NCI-H748 treated with DMSO at 0.1 percent for 48 hours (cell line): ENCODE measurements around the gene LATS2.

ENCODE experiments used
- DNase-seq: peaks from one replicate; lab custom pipeline; 2025; lab: John Stamatoyannopoulos, UW

Gene LATS2

DNA sequence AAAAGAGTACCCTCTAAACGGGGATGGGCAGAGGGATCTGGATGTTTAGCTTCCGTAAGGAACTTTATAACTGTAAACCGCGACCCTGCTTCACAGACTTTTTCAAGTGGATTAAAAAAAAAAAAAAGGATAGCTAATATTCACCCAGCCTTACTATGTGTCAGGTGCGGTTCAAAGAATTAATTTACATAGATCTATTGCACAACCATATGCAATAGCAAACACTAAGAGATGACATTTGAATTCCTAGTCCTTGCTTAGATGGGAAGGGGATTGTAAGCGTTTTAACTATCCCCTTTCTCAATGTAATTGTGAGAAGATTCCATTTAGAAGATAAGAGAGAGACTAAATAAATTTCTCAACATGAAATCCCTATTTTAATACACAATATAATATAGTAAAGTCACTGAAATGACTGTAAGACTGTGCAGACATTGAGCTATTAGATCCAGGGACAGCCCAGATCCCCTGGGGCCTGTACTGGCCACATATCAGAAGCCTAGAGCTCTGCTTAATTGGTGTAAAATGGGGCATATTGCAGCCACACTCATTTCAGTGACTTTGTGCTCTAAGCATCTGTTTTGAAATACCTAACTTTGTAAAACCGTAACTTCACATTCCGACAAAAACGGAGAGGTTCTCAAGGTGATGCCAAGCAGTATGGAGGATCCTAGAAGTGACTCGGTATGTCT lies 13.6 kb downstream of the LATS2 start:
- DNase-seq: no peak

DNA sequence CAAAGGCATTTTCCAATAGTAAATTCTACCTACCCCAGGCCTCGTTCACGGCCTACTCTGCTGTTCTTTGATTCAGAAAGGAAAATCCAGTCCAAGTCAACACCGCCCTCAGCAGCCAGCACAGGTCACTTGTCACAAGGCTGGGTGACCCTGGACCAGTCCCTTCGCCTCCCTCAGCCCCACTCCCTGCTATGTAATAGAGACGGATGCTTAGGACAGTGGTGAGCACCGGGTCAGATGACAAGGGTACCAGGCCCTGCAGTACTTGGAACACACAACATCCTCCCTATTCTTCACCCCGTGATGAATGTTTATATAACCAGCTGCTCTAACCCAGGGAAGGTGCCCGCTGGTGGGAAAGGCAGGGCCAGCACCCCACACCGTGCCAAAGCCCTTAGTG lies 14.3 kb downstream of the LATS2 start:
- DNase-seq: no peak

DNA sequence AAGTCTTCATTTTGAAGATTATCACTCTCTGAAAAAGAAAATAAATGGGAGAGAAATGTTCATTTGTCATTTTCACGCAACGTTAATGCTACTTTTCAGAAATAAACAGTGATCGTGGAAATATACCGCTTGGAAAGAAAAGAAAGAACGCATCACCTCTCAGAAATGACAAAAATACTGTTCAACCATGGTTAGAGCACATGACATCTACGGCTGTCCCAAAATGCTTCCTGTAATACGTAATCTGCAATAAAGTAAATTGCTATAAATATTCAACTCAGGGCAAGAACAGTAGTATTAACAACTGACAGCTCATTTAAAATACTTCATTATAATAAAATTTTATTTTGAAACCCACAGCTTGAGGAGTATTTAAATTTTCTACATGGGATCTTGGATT lies 15.2 kb downstream of the LATS2 start:
- DNase-seq: no peak

DNA sequence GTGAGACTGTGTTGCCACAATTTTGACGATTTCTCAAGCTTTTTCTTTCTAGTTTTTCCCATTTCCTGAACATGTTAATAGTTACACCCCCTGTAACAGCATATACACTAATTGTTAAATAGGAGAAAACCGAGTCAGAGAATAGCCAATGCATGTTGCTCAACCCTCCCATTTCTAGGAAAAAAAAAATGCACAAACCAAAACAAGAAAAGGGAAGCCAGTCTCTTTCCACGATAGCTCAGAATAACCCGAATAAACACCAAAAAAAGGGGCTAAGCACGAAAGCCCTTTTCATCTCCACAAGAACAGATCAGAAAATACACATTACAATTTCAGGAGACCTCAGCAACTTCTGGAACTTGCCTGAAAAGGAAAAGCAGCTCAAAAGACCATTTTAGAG lies 16.3 kb downstream of the LATS2 start:
- no peak for DNase-seq

DNA sequence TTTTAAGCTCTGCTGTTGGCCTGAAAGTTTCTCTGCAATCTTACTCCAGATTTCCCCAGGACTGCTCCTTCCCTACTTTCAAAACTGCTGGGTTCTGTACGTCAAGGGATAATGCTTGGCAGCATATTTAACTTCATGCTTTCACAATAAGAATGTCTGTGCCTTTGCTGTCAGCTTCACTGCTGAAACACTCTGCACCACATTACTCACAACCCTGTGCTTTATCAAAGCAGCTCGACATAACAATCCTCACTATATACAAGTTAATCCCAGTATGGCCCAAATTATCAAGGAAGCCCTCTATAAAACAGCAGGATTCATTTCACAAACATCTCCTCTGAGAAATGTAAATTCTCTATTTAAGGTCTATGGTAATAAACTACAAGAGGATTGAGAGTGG lies 17.5 kb downstream of the LATS2 start:
- DNase-seq: no peak

DNA sequence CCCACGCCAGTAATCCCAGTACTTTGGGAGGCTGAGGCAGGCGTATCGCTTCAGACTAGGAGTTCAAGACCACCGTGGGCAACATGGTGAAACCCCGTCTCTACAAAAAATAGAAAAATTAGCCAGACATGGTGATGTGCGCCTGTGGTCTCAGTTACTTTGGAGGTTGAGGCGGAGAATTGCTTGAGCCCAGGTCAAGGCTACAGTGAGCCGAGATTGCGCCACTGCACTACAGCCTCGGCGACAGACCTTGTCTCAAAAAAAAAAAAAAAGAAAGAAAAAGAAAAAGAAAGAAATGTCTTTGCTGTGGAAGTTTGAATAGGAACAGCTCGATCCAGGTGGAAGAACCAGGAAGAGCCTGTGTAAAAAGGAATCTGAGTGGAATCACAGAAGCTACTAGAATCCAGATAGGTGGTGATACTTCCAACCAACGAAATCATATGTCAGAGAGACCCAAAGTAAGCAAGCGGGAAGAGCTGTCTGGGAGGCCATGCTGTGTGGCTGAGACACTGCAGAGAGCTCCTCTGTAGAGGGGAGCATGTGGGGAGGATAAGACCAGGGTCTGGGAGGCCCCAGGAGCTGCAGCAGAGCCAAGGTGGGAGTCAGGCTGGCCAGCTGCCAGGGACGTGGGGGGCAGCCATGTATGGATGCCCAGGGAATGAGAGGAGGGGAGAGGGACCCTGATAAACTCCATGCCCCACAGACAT lies 21.1 kb downstream of the LATS2 start:
- no peak for DNase-seq

DNA sequence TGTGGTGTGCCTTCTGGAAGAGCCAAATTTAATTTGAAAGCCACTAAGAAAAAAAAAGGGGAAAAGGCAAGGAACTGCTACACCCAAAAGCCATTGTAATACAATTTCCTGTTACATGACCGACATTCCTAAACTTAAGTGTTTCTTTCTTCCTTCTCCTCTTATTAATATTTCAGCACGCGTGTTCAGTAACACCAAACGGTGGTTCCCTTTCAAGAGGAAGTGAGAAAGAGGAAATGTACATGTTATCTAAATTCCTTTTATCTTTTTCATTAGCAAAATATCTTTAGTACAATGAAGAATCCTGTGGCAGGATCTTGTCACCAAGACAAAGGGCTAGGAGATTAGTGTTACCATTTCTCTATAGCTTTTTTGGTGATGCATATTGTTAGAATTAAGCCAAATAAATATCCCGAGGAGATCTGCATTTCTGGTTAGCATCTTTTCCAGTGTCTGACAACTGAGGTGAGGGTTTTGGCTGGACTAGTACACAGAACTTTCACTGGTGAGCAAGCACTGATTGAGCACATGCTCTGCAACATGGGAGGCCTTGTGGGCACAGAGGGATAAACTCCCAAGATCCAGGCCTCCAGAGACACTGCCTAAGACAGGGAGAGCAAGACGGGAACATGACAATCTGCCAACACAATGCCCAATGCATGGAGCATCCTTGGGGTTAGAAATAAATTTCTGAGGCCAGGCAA lies 22.1 kb downstream of the LATS2 start:
- DNase-seq: no peak

DNA sequence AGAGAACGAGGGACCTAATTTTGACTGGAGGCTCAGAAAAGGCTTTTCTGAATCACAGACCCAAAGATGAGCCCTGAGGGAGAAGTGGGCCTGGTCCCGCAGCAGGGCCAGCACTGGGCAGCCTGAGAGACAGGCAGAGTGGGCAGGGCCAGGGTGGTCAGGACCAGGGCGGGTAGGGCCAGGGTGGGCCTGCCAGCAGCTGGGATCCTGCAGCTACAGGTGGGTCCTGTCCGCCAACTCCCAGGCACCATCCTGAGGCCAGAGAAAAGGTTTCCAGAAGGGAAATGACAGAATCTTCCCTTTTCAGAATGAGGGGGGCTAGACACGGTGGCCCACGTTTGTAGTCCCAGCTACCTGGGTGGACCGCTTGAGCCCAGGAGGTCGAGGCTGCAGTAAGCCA lies 23.7 kb downstream of the LATS2 start:
- DNase-seq: no peak

DNA sequence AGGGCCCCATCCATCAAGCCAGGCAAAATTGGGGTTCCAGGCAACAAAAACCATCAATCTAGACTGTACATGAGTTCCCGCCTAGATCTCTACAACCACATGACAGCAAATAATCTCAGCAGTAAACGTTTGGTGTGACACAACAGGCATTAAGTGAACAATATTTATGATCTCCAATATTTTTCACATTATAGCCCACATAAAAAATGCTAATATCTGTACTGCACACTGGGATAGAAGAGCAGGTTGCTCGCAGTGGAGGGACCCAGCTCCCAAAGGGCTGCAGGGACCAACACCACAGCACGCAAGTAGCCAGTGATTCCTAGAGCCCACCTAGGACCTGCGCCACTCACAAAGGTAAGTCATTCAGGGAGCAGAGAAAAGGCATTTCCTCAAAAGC lies 25.9 kb downstream of the LATS2 start:
- no peak for DNase-seq

DNA sequence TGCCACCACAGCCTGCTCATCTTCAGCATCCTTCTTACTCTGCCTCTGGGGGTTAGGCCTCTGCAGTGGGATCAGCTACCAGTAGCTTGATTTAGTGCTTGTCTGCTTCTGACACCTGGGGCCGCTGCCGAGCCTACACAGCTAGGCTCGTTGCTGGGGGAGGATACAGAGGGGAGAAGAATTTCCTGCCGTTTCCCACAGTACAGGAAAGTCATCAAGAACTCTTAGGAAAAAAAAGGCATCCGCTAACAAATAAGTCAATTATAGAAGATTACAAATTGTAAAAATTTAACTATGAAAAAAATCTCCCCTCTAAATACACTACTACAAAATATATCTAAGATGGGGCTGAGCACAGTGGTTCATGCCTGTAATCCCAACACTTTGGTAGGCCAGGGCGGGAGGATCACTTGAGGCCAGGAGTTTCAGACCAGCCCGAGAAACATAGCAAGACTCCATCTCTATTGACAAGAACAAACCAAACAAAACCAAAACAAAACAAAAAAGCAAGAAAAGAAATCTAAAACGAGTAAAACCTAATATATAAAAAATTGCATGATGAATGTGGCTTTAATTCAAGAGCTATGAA lies 26.7 kb downstream of the LATS2 start:
- DNase-seq: no peak

DNA sequence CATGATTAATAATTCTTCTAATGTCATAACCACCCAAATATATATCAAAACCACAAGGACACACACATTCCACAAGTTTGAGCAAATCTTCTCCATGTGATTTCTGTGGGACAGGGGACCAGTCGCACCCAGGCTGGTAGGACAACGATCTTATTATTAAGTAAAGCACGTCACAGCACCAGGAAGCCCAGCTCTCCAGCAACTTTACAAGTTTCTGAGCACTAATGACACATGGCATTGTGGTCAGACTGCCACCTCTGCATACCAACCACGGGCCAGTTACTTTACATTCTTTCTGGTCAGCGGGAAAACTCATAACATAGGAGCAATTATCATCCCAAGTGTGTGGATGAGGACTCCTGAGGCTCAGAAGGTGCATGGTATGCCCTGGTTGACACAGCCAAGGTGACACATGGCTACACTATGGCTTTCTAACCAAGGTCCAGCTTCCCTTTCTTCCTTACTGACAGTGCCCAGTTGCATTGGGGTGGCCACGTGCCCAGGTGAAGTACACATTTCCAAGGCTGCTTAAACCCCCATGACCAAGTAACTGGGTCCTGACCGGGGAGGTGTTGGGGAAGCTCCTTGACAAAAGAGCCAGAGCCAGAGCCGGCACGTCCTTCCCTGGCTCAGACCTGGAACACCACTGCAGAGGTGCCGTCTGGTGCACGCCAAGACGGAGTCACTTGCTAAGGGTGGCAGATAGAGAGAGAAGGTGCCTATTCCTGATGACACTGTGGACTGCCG lies 27.4 kb downstream of the LATS2 start:
- no peak for DNase-seq

DNA sequence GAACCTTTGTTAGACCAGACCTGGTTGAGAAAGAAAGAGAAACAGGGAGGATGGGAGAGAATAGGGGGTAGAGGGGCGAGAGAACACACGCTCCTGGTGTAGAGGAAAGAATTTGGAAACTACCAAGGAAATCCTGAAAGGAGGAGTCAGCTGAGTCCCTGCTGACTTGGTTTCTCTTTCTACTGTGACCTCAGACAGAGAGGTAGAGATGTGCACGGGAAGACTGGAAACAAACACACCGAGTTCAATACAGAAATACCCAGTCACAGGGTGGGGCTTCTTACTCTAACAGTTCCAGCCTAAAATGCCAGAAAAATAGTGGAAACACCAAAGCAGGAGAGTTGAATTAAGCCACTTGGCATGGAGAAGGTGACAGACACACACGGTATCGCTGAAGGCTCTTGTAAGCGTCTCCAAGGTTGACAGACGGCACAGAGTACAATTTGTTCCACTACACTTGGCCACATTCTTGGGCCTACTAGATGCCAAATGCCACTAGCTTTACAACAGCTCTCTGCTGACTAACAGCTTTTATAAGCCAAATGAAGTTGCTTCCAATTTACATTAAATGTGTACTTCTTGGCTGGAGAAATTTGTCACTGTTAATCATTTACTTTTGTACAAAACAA lies 28.1 kb downstream of the LATS2 start:
- no peak for DNase-seq

DNA sequence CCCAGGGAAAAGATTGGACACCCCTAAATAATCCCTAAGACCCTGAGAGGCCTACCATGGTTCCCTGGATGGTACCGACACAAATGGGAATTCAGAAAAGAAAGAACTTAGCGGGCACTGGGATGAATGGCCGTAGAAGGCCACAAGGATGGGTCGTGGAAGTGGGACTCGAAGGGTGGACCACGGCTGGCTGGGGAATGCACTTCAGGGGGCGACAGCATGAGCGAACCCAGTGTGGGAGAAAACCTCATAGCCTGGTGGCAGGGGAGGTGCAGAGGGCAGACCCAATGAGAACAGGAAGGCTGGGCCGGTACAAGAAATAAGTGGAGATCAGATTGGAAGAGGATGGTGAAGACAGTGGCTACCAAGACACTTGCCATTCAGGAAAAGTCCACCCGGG lies 28.7 kb downstream of the LATS2 start:
- no peak for DNase-seq

DNA sequence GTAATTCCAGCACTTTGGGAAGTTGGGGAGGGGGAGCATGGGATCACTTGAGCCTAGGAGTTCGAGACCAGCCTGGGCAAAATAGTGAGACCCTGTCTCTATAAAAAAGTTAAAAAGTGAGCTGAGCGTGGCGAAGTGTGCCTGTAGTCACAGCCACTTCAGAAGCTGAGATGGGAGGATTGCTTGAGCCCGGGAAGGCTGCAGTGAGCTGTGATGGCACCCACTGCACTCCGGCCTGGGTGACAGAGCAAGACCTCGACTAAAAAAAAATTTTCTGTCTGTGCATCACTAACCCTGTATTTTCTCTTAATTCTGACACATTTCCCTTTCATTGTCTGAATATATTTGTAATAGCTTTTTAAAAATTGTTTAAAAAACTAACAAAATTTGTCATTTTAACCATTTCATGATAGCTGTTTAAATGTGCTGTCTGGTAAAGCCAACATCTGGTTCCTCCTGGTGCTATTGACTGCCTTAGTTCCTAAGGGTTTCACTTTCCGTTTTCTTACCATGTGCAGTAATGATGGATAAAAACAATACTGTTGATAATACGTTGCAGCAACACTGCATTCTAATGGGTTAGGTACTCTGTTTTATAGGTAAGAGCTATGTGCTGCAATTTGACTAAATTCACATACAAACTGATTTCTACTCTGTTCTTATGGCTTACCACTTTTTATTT lies 29.7 kb downstream of the LATS2 start:
- no peak for DNase-seq

DNA sequence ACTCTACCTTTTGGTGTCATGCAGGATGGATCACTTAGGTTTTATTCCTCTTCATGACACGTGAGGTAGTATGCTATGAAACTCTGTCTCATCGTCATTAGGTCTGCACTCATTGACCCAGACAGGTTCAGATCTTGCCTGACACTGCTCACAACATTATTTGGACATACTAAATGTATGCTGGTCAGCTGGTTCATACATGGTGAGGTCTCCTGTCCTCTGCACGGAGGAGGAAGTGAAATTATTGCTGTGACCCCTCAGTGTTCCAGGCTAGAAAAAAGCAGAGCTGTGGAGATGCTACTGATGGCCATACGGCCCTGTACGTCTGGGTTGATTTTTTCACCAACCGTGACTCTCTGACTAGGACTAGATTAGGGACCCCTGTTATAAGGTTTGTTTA lies 35.8 kb downstream of the LATS2 start:
- DNase-seq: no peak

DNA sequence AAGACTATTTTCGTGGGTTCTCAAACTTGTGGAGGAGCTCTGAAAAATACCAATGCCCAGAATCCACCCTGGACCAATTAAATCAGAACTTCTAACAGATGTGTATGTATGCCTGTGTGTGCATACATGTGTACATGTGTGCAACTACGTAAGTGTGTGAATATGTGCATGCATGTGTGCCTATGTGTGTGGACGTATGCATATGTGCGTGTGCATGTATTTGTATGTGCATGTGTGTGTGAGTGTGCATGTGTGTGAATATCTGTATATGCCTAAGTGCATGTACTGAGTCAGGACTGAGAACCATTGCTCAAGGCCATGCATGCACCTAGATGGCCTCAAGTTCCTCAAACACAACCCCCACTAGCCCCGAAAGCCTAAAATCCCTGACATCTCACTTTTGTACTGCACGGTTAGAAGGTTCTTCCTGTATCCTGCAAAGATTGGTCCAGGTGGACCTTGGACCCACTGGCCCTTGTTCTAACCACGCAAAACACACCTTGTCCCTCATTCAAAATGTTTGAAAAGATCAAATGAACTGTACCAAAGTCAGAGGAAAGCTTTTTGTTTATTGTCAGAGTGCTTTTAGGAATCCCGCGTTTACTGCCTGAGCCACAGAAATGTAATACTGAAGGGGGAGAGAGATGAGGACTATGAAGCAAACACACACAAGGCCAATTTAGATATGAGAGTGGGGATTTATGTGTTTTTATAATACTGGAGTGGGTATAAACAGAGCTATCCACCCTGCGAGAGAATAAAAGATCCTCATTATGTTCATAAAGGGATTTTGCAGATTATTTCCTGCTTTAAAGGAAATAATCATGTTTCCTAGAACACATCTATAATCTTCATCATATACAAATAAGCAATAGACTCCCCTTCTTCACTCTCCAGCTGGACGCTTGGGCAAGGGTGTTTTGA lies 39.1 kb downstream of the LATS2 start:
- no peak for DNase-seq

DNA sequence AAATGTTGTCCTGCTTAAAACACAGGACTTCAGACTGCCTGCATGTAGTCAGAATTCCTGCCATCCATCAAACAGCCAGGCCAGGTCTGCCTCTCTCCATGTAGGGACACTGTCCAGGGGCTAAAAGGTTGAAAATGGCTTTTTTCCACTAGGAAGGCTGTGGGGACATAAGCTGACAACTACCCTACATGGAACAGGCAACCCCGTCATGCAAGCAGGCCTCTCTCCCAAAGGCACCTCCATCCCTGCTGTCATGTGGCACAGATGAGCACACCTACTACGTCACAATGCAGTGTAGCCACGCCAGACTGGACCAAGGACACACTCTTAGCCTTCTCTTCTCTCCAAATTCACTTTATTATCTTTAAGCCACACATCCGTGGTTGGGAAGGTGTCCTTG lies 40.8 kb downstream of the LATS2 start:
- DNase-seq: no peak

DNA sequence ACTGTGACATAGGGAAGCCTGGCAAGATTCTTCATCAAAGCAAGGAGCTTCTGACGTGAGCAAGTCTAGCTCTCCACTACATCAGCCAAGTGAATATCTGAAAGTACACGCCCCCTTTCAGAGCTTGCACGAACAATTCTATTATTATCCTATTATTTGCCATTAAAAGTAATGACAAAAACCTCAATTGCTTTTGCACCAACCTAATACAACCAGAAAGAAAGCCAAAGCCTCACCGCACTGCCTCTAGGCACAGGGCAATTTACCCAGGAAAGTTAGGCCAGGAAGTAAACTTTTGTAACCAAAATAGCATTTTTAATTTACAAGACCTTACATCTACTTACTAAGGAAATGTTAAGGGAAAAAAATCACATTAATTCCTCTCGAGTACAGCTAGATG lies 41.2 kb downstream of the LATS2 start:
- no peak for DNase-seq

DNA sequence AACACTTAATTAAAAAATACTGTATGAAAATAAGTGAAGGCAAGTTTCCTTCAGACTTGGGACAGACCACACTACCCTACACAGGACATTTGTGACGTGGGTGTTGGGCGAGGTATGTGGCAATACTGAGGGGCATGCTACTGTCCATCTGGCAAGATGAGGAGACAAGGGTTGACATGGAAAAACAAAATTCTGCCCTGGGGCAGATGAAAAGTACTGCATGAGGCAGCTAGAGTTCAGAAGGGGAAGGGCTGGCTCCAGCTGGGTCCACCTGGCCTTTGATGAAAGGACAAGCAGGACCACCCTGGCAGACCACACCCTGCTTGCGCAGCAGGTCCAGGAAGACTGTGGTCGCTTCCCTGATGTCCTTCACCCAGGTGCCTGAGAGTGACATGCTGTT lies 43.2 kb downstream of the LATS2 start:
- no peak for DNase-seq

DNA sequence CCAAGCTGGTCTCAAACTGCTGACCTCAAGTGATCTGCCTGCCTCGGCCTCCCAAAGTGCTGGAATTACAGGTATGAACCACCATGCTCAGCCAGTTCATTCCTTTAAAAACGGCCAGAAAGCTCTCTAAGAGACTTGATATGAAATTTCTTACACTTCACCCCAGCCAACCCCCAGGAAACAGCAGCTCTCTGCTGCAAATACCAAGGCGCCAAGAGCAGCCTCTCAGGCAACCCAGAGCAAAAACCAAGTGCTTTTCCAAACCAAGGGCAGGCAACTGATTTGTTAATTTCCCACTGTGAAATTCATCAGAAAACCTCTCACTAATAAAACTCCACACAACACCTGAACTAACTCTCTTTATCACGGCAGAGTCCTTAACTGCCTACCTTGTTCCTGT lies 44.9 kb downstream of the LATS2 start:
- no peak for DNase-seq
